ENCODE measurements around the gene MIOS.
"Not testable (repeated sequence)": the region's sequence is repeated elsewhere in the genome, so short reads cannot be mapped to it uniquely, and the experiment has no call there.

The MIOS gene

GRCh38 chr7:7553386-7553785, 13.3 kb upstream of the MIOS start:
- no peaks in the 10 kb centered on the region for H3K4me1 ChIP-seq (ENCODE audit: control insufficient read depth, insufficient read depth, low read length)
- WGBS, 2 experiments = 89 to 97% methylated on average over 1 of the region's 1 CpG
- H3K27ac ChIP-seq (ENCODE audit: insufficient read depth, low read depth, low read length, poor library complexity, severe bottlenecking) = no peak overlapping the region

GRCh38 chr7:7554021-7554432, 12.7 kb upstream of the MIOS start:
- no peaks in the 10 kb centered on the region for H3K27me3 ChIP-seq (ENCODE audit: control insufficient read depth, insufficient read depth, low read length, poor library complexity, severe bottlenecking)
- no peaks in the 10 kb centered on the region for H3K36me3 ChIP-seq (ENCODE audit: control insufficient read depth, insufficient read depth, low read length)
- H3K27ac ChIP-seq (ENCODE audit: insufficient read depth, low read depth, low read length, poor library complexity, severe bottlenecking) = no peak overlapping the region
- WGBS, 2 experiments = 84 to 85% methylated on average over 5 of the region's 5 CpGs
- H3K9me3 ChIP-seq (ENCODE audit: control insufficient read depth, low read length) = no peaks in the 10 kb centered on the region
- H3K4me1 ChIP-seq (ENCODE audit: control insufficient read depth, insufficient read depth, low read length) = no peaks in the 10 kb centered on the region
- no peak overlapping the region for H3K4me3 ChIP-seq (ENCODE audit: insufficient read depth, low read depth, low read length)

More at GRCh38 chr7:7553386-7553785, 13.3 kb upstream of the MIOS start:
- no peaks in the 10 kb centered on the region for H3K27me3 ChIP-seq (ENCODE audit: control insufficient read depth, insufficient read depth, low read length, poor library complexity, severe bottlenecking)
- H3K36me3 ChIP-seq (ENCODE audit: control insufficient read depth, insufficient read depth, low read length) = no peaks in the 10 kb centered on the region
- H3K9me3 ChIP-seq (ENCODE audit: control insufficient read depth, low read length) = no peaks in the 10 kb centered on the region
- no peak overlapping the region for H3K4me3 ChIP-seq (ENCODE audit: insufficient read depth, low read depth, low read length)

GRCh38 chr7:7554649-7555575, 11.8 kb upstream of the MIOS start:
- H3K27ac ChIP-seq (ENCODE audit: insufficient read depth, low read depth, low read length, poor library complexity, severe bottlenecking) = no peak overlapping the region
- no peaks in the 10 kb centered on the region for H3K9me3 ChIP-seq (ENCODE audit: control insufficient read depth, low read length)
- no peak overlapping the region for H3K4me3 ChIP-seq (ENCODE audit: insufficient read depth, low read depth, low read length)
- WGBS, 2 experiments = 87 to 92% methylated on average over 7 to 8 of the region's 8 CpGs
- H3K36me3 ChIP-seq (ENCODE audit: control insufficient read depth, insufficient read depth, low read length) = no peaks in the 10 kb centered on the region
- H3K4me1 ChIP-seq (ENCODE audit: control insufficient read depth, insufficient read depth, low read length) = no peaks in the 10 kb centered on the region
- no peaks in the 10 kb centered on the region for H3K27me3 ChIP-seq (ENCODE audit: control insufficient read depth, insufficient read depth, low read length, poor library complexity, severe bottlenecking)

GRCh38 chr7:7556852-7557251, 9.8 kb upstream of the MIOS start:
- Histone ChIP-seq H3K27me3 (ENCODE audit: control insufficient read depth, insufficient read depth, low read length, poor library complexity, severe bottlenecking) (no peaks in the 10 kb centered on the region), H3K4me1 (ENCODE audit: control insufficient read depth, insufficient read depth, low read length) (no peaks in the 10 kb centered on the region), H3K36me3 (ENCODE audit: control insufficient read depth, insufficient read depth, low read length) (no peaks in the 10 kb centered on the region), H3K4me3 (ENCODE audit: insufficient read depth, low read depth, low read length) (no peak overlapping the region), H3K27ac (ENCODE audit: insufficient read depth, low read depth, low read length, poor library complexity, severe bottlenecking) (no peak overlapping the region), H3K9me3 (ENCODE audit: control insufficient read depth, low read length) (no peaks in the 10 kb centered on the region)
- WGBS, 2 experiments = 96 to 97% methylated on average over 1 of the region's 1 CpG

- Histone ChIP-seq H3K9me3 (ENCODE audit: control insufficient read depth, low read length) (no peaks in the 10 kb centered on the region), H3K27ac (ENCODE audit: insufficient read depth, low read depth, low read length, poor library complexity, severe bottlenecking) (no peak overlapping the region), H3K4me1 (ENCODE audit: control insufficient read depth, insufficient read depth, low read length) (no peaks in the 10 kb centered on the region), H3K27me3 (ENCODE audit: control insufficient read depth, insufficient read depth, low read length, poor library complexity, severe bottlenecking) (no peaks in the 10 kb centered on the region), H3K4me3 (ENCODE audit: insufficient read depth, low read depth, low read length) (no peak overlapping the region), H3K36me3 (ENCODE audit: control insufficient read depth, insufficient read depth, low read length) (no peaks in the 10 kb centered on the region)
- WGBS, 2 experiments = 93 to 96% methylated on average over 5 of the region's 5 CpGs
These were observed 9.4 kb upstream of the MIOS start for GRCh38 chr7:7557252-7557651.

- H3K27me3 ChIP-seq (ENCODE audit: control insufficient read depth, insufficient read depth, low read length, poor library complexity, severe bottlenecking); H3K36me3 ChIP-seq (ENCODE audit: control insufficient read depth, insufficient read depth, low read length); H3K4me3 ChIP-seq (ENCODE audit: insufficient read depth, low read depth, low read length); H3K4me1 ChIP-seq (ENCODE audit: control insufficient read depth, insufficient read depth, low read length); H3K9me3 ChIP-seq (ENCODE audit: control insufficient read depth, low read length); H3K27ac ChIP-seq (ENCODE audit: insufficient read depth, low read depth, low read length, poor library complexity, severe bottlenecking): not testable (repeated sequence)
- WGBS, 2 experiments = 93 to 95% methylated on average over 4 to 5 of the region's 5 CpGs
These were observed 5.1 kb upstream of the MIOS start for GRCh38 chr7:7561591-7561990.

- H3K4me3 ChIP-seq (ENCODE audit: insufficient read depth, low read depth, low read length) = no peak overlapping the region
- no peak overlapping the region for H3K27ac ChIP-seq (ENCODE audit: insufficient read depth, low read depth, low read length, poor library complexity, severe bottlenecking)
- H3K36me3 ChIP-seq (ENCODE audit: control insufficient read depth, insufficient read depth, low read length) = no peaks in the 10 kb centered on the region
These were observed 3.9 kb upstream of the MIOS start for GRCh38 chr7:7562736-7563135.

GRCh38 chr7:7563269-7563668, 3.4 kb upstream of the MIOS start:
- Histone ChIP-seq H3K9me3 (ENCODE audit: control insufficient read depth, low read length) (no peaks in the 10 kb centered on the region), H3K4me1 (ENCODE audit: control insufficient read depth, insufficient read depth, low read length) (no peaks in the 10 kb centered on the region), H3K36me3 (ENCODE audit: control insufficient read depth, insufficient read depth, low read length) (no peaks in the 10 kb centered on the region), H3K27ac (ENCODE audit: insufficient read depth, low read depth, low read length, poor library complexity, severe bottlenecking) (no peak overlapping the region), H3K4me3 (ENCODE audit: insufficient read depth, low read depth, low read length) (no peak overlapping the region), H3K27me3 (ENCODE audit: control insufficient read depth, insufficient read depth, low read length, poor library complexity, severe bottlenecking) (no peaks in the 10 kb centered on the region)
- 91 to 96% methylated on average over 5 of the region's 5 CpGs for WGBS, 2 experiments

More at GRCh38 chr7:7562736-7563135, 3.9 kb upstream of the MIOS start:
- Histone ChIP-seq H3K27me3 (ENCODE audit: control insufficient read depth, insufficient read depth, low read length, poor library complexity, severe bottlenecking) (no peaks in the 10 kb centered on the region), H3K9me3 (ENCODE audit: control insufficient read depth, low read length) (no peaks in the 10 kb centered on the region), H3K4me1 (ENCODE audit: control insufficient read depth, insufficient read depth, low read length) (no peaks in the 10 kb centered on the region)
- 94 to 98% methylated on average over 3 of the region's 3 CpGs for WGBS, 2 experiments

GRCh38 chr7:7563813-7564212, 2.9 kb upstream of the MIOS start:
- Histone ChIP-seq H3K27ac (ENCODE audit: insufficient read depth, low read depth, low read length, poor library complexity, severe bottlenecking) (no peak overlapping the region), H3K9me3 (ENCODE audit: control insufficient read depth, low read length) (no peaks in the 10 kb centered on the region), H3K27me3 (ENCODE audit: control insufficient read depth, insufficient read depth, low read length, poor library complexity, severe bottlenecking) (no peaks in the 10 kb centered on the region), H3K36me3 (ENCODE audit: control insufficient read depth, insufficient read depth, low read length) (no peaks in the 10 kb centered on the region), H3K4me3 (ENCODE audit: insufficient read depth, low read depth, low read length) (no peak overlapping the region), H3K4me1 (ENCODE audit: control insufficient read depth, insufficient read depth, low read length) (peaks cover 3% of the 10 kb centered on the region)

GRCh38 chr7:7564323-7564780, 2.3 kb upstream of the MIOS start:
- H3K4me3 ChIP-seq (ENCODE audit: insufficient read depth, low read depth, low read length) = no peak overlapping the region
- 93 to 98% methylated on average over 3 of the region's 3 CpGs for WGBS, 2 experiments
- H3K27me3 ChIP-seq (ENCODE audit: control insufficient read depth, insufficient read depth, low read length, poor library complexity, severe bottlenecking) = no peaks in the 10 kb centered on the region
- H3K4me1 ChIP-seq (ENCODE audit: control insufficient read depth, insufficient read depth, low read length) = peaks cover 3% of the 10 kb centered on the region
- H3K9me3 ChIP-seq (ENCODE audit: control insufficient read depth, low read length) = no peaks in the 10 kb centered on the region
- no peak overlapping the region for H3K27ac ChIP-seq (ENCODE audit: insufficient read depth, low read depth, low read length, poor library complexity, severe bottlenecking)
- H3K36me3 ChIP-seq (ENCODE audit: control insufficient read depth, insufficient read depth, low read length) = no peaks in the 10 kb centered on the region

All from ectodermal cell (in vitro differentiated cells).